Transverse colon (tissue), 4 donors: Measurements from ENCODE around the gene AKAP5.

Source experiments
- CTCF ChIP-seq, 5 experiments: fragments of 200-600 bp in 3 of 5; fragments of 450-650 bp in 2 of 5; sonication (generic) in 3 of 5; IDR thresholded peaks; 1 replicate in 2 of 5; 2 replicates in 3 of 5; pipeline ENCODE4 v1.5.1; 2016 to 2017; ENCODE audit warnings: antibody characterized with exemption in 5 of 5, inconsistent platforms in 3 of 5, mild to moderate bottlenecking in 2 of 5, moderate library complexity in 1 of 5
- EP300 ChIP-seq: sonication (generic); formaldehyde crosslinking; IDR thresholded peaks from one replicate; pipeline ENCODE4 v1.6.1; 2017; ENCODE audit warnings: antibody characterized with exemption, low read depth
- POLR2A ChIP-seq: fragments of 450-650 bp; IDR thresholded peaks from one replicate; pipeline ENCODE4 v1.6.1; 2016; ENCODE audit warnings: antibody characterized with exemption, mild to moderate bottlenecking, moderate library complexity
- POLR2AphosphoS5 ChIP-seq, 3 donors: sonication (generic); formaldehyde crosslinking; IDR thresholded peaks; one replicate each; pipeline ENCODE4 v1.6.1; 2016; ENCODE audit warnings: antibody characterized with exemption in 3 of 3

GRCh38 chr14:64496764-64497163, 31.5 kb downstream of the AKAP5 start:
- TF ChIP-seq CTCF (IDR thresholded peaks at IDR 0.05) (no peak), POLR2A (no peak), EP300 (no peak), POLR2AphosphoS5 (IDR thresholded peaks at IDR 0.05) (no peak)
